ENCODE data around the gene AHDC1. TPM values are rescaled to one million over a fixed set of nuclear protein-coding genes. Genes with fewer than 3 reads are reported as not detected.
A peak's percentile ranks its signal among the peaks of the same experiment; 100 is the strongest.

AHDC1 gene
- total and polyA plus RNA-seq, 2 of the 13 experiments (the other 11 are each of a cell fraction or from before 2014, with no cell fraction given) = 1.0 to 2.7 TPM

GRCh38 chr1:27507960-27508665 lies 95.8 kb downstream of the AHDC1 start (continued):
- TF ChIP-seq SMARCC2 (IDR thresholded peaks at IDR 0.05) (no peak), ZNF460 (CRISPR knock-in tag; IDR thresholded peaks at IDR 0.05; ENCODE audit: borderline replicate concordance) (no peak), ZNF510 (CRISPR knock-in tag; IDR thresholded peaks at IDR 0.05; ENCODE audit: low read depth) (no peak), ZNF382 (CRISPR knock-in tag; IDR thresholded peaks at IDR 0.05; ENCODE audit: borderline replicate concordance) (no peak), LBX2 (CRISPR knock-in tag; IDR thresholded peaks at IDR 0.05; ENCODE audit: borderline replicate concordance) (no peak), ZNF138 (CRISPR knock-in tag; IDR thresholded peaks at IDR 0.05; ENCODE audit: low read depth) (no peak), THRA (CRISPR knock-in tag; IDR thresholded peaks at IDR 0.05; ENCODE audit: borderline replicate concordance) (no peak), KMT2B (CRISPR knock-in tag; IDR thresholded peaks at IDR 0.05) (no peak), ZGPAT (CRISPR knock-in tag; IDR thresholded peaks at IDR 0.05) (no peak), ZNF552 (CRISPR knock-in tag; IDR thresholded peaks at IDR 0.05; ENCODE audit: borderline replicate concordance) (no peak), ZNF703 (CRISPR knock-in tag; IDR thresholded peaks at IDR 0.05; ENCODE audit: borderline replicate concordance) (no peak), HMGXB4 (CRISPR knock-in tag; IDR thresholded peaks at IDR 0.05; ENCODE audit: borderline replicate concordance in 1 of 2, low read depth in 1 of 2) (0 out of 4 replicates have a peak, but pooled peaks have one; percentile 22 to 43), MTA1 (CRISPR knock-in tag; IDR thresholded peaks at IDR 0.05; ENCODE audit: borderline replicate concordance) (no peak), NR2F1 (CRISPR knock-in tag; IDR thresholded peaks at IDR 0.05) (no peak), ZBTB39 (CRISPR knock-in tag; IDR thresholded peaks at IDR 0.05) (no peak), SIN3B (IDR thresholded peaks at IDR 0.05; ENCODE audit: low read length) (no peak), ZNF235 (CRISPR knock-in tag; IDR thresholded peaks at IDR 0.05; ENCODE audit: borderline replicate concordance) (no peak), ZNF740 (CRISPR knock-in tag; IDR thresholded peaks at IDR 0.05) (0 out of 2 replicates have a peak, but pooled peaks have one; percentile 44), TCF7L2 (IDR thresholded peaks at IDR 0.05; ENCODE audit: low read depth, low read length) (no peak), ATF3 (CRISPR knock-in tag; IDR thresholded peaks at IDR 0.05) (no peak), CBX5 (CRISPR knock-in tag; IDR thresholded peaks at IDR 0.05; ENCODE audit: borderline replicate concordance) (no peak)

Measured in HepG2 (cell line).